PC-3 (cell line): ENCODE measurements around the gene HOXB9. TPM values are rescaled to one million over a fixed set of nuclear protein-coding genes. Genes with fewer than 3 reads are reported as not detected.

Experiments used
- ATAC-seq: fragments of 200-7000 bp; cut with Tn5 transposase; 2 replicates; pipeline ENCODE4 v1.9.1; 2020; ENCODE audit warnings: mild to moderate bottlenecking, moderate library complexity
- BruUV-seq: library from RNA; stranded (reverse); fragments of 400-500 nt; replicated peaks from 2 replicates; lab custom pipeline; 2021; lab: Mats Ljungman, UMichigan
- CTCF ChIA-PET: fragments of 300-600 bp; sonication (Branson Sonifier 250); formaldehyde crosslinking; loops from one replicate; lab custom pipeline; 2022; ENCODE audit warnings: antibody characterized with exemption; lab: Charles Lee
- POLR2A ChIA-PET: fragments of 300-600 bp; sonication (Branson Sonifier 250); formaldehyde crosslinking; loops from one replicate; lab custom pipeline; 2022; ENCODE audit warnings: antibody characterized with exemption; ENCODE audit not compliant: unreplicated experiment; lab: Charles Lee
- DNase-seq: peaks from one replicate; pipeline ENCODE4 v3.0.0-alpha.2; 2015
- H2AFZ ChIP-seq: fragments of 300-600 bp; sonication (generic); 2 replicates; pipeline ENCODE4 v1.6.0; 2016; ENCODE audit warnings: antibody characterized with exemption, low read length
- H3F3A ChIP-seq: fragments of 300-600 bp; sonication (generic); one replicate; pipeline ENCODE4 v1.6.0; 2017; ENCODE audit warnings: antibody characterized with exemption, low read length, control low read depth, mild to moderate bottlenecking; ENCODE audit not compliant: unreplicated experiment
- H3K27ac ChIP-seq: fragments of 300-600 bp; sonication (generic); 2 replicates; pipeline ENCODE4 v1.5.1; 2016; ENCODE audit warnings: mild to moderate bottlenecking, low read length
- H3K27me3 ChIP-seq: fragments of 300-600 bp; sonication (generic); 2 replicates; pipeline ENCODE4 v1.6.1; 2016; ENCODE audit warnings: low read length, mixed read lengths
- H3K36me3 ChIP-seq: fragments of 300-600 bp; sonication (generic); 2 replicates; pipeline ENCODE4 v1.6.1; 2016; ENCODE audit warnings: low read depth, mixed run types, low read length, mixed read lengths
- H3K4me1 ChIP-seq: fragments of 300-600 bp; sonication (generic); 2 replicates; pipeline ENCODE4 v1.5.1; 2016; ENCODE audit warnings: low read length; ENCODE audit not compliant: insufficient read depth
- H3K4me2 ChIP-seq: fragments of 300-600 bp; sonication (generic); 2 replicates; pipeline ENCODE4 v1.6.0; 2016; ENCODE audit warnings: low read length
- H3K4me3 ChIP-seq: fragments of 300-600 bp; sonication (generic); 2 replicates; pipeline ENCODE4 v1.5.1; 2016; ENCODE audit warnings: mild to moderate bottlenecking, low read length, mixed read lengths
- H3K79me2 ChIP-seq: fragments of 300-600 bp; sonication (generic); 2 replicates; pipeline ENCODE4 v1.6.1; 2017; ENCODE audit warnings: low read length, mixed read lengths
- H3K9ac ChIP-seq: fragments of 300-600 bp; sonication (generic); 2 replicates; pipeline ENCODE4 v1.6.0; 2016; ENCODE audit warnings: mild to moderate bottlenecking, low read length
- H3K9me2 ChIP-seq: fragments of 300-600 bp; sonication (generic); replicated peaks from 2 replicates; pipeline ENCODE4 v1.6.1; 2016; ENCODE audit warnings: mixed run types, low read length, mixed read lengths
- H3K9me3 ChIP-seq: fragments of 300-600 bp; sonication (generic); 2 replicates; pipeline ENCODE4 v1.6.1; 2016; ENCODE audit warnings: low read length, mixed read lengths
- H4K20me1 ChIP-seq: fragments of 300-600 bp; sonication (generic); 2 replicates; pipeline ENCODE4 v1.6.1; 2016; ENCODE audit warnings: low read length, mixed read lengths
- EZH2 ChIP-seq: fragments of 300-600 bp; sonication (generic); IDR thresholded peaks from one replicate; pipeline ENCODE4 v1.6.1; 2017; ENCODE audit warnings: antibody characterized with exemption, mild to moderate bottlenecking, low read length; ENCODE audit not compliant: unreplicated experiment
- EZH2phosphoT487 ChIP-seq: fragments of 300-600 bp; sonication (generic); IDR thresholded peaks from 2 replicates; pipeline ENCODE4 v1.6.1; 2018; ENCODE audit warnings: mild to moderate bottlenecking, antibody characterized with exemption, low read length, borderline replicate concordance
- intact Hi-C: fragments of 100-400 bp; cut with micrococcal nuclease; formaldehyde crosslinking; loops from 2 replicates; pipeline ENCODE4 v1.9.0; 2023
- total RNA-seq: library from RNA; depleted of rRNA; stranded (reverse); fragments of >200 nt; gene quantifications from 2 replicates; pipeline ENCODE4 v1.2.3, GENCODE V29; 2014
- TF ChIP-seq, protein P1 (sequence below): fragments of 300-600 bp; sonication (generic); conservative IDR thresholded peaks from 2 replicates; pipeline ENCODE4 v1.5.1; 2017; ENCODE audit warnings: antibody characterized with exemption, low read depth, mild to moderate bottlenecking, low read length

Gene HOXB9
- total RNA-seq, 1 experiment from 2014 or later = 7.0 TPM

DNA sequence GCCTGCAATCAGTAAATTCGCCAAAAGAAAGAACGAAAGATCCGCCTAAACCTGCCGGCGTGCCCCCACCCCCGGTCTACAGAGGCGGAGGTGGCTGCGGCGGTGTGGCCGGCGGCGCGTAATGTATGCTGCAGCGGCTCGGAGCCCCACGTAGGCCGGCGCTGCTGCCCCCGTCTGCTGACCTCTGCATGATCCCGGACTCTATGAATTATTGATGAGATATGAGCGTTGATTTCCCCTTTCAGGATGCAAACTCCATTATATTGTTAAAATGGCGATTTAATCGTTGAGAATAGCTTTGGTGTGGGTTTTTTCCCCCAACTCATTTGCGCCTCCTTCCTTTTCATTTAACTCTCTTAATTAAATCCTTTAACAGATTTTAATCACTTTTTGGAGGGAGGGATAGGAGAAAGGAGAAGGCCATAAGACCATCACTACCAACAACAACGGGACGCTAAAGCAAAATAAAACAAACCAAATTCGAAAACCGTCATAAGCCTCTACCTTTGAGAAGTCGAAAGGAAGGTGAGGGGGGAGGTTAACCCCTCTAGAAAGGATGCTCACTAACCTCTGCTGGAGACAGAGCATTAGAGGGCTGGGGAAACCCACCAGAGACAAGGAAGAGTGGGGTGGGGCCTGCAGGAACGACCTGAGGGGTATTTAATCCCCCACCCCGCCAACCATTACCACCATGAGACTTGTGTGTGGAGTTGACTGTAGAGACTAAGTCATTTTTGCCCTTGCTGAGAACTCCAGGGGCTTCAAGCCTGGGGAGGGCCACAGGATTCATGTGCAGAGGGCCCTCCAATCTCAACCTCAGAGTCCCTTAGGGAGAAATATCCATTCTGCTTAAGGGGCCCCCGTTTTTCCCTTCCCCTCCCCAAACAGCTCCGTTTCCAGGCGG, 39.6 kb downstream of the HOXB9 start:
- DNase-seq (no peak), ATAC-seq (no peak)
- ChIA-PET POLR2A (interaction anchor here (1.1 kb wide), 1 partner anchor 114 kb away, joined by 5 read pairs; no protein-coding TSS in a partner anchor), CTCF (interaction anchor here (0.6 to 1.0 kb wide), 2 partner anchors 235 to 251 kb away, joined by 3 read pairs; no protein-coding TSS in a partner anchor)
- Histone ChIP-seq H3F3A (no peaks in the 10 kb centered on the region), H3K9ac (peak overlapping the region; percentile 68; the same call in 1 of the 2 replicates), H3K9me3 (no peaks in the 10 kb centered on the region), H3K4me3 (peak overlapping the region; percentile 83; the same call in 1 of the 2 replicates), H3K27ac (no peak overlapping the region), H2AFZ (peak overlapping the region; percentile 93; the same call in 1 of the 2 replicates), H3K4me2 (peak overlapping the region; percentile 97), H4K20me1 (no peaks in the 10 kb centered on the region), H3K36me3 (no peaks in the 10 kb centered on the region), H3K27me3 (no peaks in the 10 kb centered on the region), H3K9me2 (no peaks in the 10 kb centered on the region), H3K79me2 (0 out of 2 replicates have a peak, but pooled peaks cover 6% of the 10 kb centered on the region), H3K4me1 (peaks cover 22% of the 10 kb centered on the region)
- no peak for TF ChIP-seq EZH2
- no peak for TF ChIP-seq EZH2phosphoT487
- TF ChIP-seq, protein P1, sequence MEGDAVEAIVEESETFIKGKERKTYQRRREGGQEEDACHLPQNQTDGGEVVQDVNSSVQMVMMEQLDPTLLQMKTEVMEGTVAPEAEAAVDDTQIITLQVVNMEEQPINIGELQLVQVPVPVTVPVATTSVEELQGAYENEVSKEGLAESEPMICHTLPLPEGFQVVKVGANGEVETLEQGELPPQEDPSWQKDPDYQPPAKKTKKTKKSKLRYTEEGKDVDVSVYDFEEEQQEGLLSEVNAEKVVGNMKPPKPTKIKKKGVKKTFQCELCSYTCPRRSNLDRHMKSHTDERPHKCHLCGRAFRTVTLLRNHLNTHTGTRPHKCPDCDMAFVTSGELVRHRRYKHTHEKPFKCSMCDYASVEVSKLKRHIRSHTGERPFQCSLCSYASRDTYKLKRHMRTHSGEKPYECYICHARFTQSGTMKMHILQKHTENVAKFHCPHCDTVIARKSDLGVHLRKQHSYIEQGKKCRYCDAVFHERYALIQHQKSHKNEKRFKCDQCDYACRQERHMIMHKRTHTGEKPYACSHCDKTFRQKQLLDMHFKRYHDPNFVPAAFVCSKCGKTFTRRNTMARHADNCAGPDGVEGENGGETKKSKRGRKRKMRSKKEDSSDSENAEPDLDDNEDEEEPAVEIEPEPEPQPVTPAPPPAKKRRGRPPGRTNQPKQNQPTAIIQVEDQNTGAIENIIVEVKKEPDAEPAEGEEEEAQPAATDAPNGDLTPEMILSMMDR = no peak
- no TSS peak for BruUV-seq
- intact Hi-C loops = no loop called here

DNA sequence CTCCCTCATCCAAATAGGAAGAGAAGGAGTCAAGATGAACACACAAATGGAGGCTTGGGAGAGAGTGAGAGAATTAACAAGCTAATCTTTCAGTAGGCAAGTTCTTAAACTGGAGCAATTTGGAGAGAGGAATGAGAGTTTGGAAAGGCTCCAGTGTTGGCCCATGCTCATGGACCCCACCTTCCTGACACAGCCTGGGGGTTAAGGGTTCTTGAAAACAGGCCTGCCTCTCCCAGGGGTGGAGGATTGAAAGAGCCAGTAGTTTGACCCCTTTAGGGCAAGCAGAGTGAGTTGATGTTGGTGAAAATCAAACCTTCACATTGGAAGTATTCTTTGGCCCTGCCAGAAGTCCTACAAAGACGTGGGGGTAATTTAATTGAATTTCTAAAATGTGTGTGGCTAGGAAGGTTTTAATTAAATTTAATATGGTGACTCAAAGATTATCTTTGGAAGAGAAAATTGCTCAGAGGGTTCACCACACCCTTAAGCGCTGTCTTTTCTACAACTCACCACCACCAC, 41.9 kb downstream of the HOXB9 start:
- no peak for DNase-seq
- Histone ChIP-seq H3K9me3 (no peaks in the 10 kb centered on the region), H3K4me1 (peaks cover 22% of the 10 kb centered on the region), H3F3A (no peaks in the 10 kb centered on the region), H3K79me2 (0 out of 2 replicates have a peak, but pooled peaks cover 6% of the 10 kb centered on the region), H3K36me3 (no peaks in the 10 kb centered on the region), H3K27ac (no peak overlapping the region), H3K9me2 (no peaks in the 10 kb centered on the region), H2AFZ (no peak overlapping the region), H3K27me3 (no peaks in the 10 kb centered on the region), H4K20me1 (no peaks in the 10 kb centered on the region), H3K9ac (no peak overlapping the region), H3K4me3 (peak overlapping the region; percentile 83), H3K4me2 (peak overlapping the region; percentile 97)
- intact Hi-C loops = no loop called here
- no peak for ATAC-seq
- ChIA-PET POLR2A (no interaction called here), CTCF (no interaction called here)
- TSS peak; percentile 27 for BruUV-seq
- TF ChIP-seq EZH2 (no peak), EZH2phosphoT487 (no peak)
- TF ChIP-seq, protein P1 = no peak
